GM19023 (cell line): ENCODE measurements around the gene ARHGEF4.
"Not testable (repeated sequence)": the region's sequence is repeated elsewhere in the genome, so short reads cannot be mapped to it uniquely, and the experiment has no call there.

ENCODE experiments used
- ATAC-seq: cut with Tn5 transposase; IDR thresholded peaks from one replicate; pipeline ENCODE4 v1.9.1; 2021; ENCODE audit warnings: mild to moderate bottlenecking, moderate library complexity; ENCODE audit not compliant: unreplicated experiment

Gene ARHGEF4

DNA sequence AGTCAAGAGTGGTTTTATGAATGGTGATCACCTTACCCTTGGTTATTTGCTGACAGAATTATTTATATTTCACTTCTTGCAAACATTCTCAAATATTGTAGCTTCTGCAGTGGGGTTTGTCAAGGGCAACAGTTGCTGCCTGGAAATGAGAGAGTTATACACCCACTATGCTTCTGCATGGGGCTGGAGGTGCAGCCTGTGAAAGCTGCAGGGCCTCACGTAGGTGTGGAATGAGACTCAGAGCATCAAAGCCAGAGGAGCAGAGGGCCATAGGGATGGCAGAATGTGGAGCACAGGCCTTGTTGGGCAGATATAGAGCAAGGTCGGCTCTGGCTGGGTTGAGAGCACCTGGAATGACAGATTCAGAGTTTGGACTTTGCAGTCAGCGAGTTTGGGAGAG, 128.2 kb downstream of the ARHGEF4 start:
- no peak for ATAC-seq

DNA sequence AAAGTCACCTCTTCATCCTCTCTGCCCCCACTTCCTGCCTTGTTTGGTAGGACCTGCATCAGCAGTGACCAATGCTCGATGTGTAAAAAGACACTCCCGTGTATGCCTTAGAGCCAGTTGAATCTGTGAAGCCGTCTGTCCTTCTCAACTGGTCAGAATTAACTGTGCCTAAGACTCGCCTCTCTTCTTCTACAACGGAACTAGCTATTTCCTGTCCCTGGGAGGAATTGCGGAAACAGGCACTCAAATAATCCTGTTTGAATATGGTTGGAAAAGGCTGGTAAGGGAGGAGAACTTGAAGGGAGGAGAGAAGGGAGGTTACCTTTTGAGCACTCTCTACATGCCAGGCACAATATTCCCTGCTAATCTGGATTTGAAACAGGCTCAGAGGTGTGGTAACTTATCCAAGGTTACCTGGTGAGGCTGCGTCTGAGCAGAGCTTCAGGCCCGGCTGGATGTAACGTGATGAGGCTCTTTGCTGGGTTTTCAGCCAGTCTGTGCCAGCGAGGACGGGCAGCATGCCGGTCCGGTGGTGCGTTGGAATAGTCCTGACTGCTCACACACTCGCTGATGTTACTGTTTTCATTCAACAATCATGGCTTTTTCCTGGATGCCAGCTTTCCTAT, 129.5 kb downstream of the ARHGEF4 start:
- no peak for ATAC-seq

DNA sequence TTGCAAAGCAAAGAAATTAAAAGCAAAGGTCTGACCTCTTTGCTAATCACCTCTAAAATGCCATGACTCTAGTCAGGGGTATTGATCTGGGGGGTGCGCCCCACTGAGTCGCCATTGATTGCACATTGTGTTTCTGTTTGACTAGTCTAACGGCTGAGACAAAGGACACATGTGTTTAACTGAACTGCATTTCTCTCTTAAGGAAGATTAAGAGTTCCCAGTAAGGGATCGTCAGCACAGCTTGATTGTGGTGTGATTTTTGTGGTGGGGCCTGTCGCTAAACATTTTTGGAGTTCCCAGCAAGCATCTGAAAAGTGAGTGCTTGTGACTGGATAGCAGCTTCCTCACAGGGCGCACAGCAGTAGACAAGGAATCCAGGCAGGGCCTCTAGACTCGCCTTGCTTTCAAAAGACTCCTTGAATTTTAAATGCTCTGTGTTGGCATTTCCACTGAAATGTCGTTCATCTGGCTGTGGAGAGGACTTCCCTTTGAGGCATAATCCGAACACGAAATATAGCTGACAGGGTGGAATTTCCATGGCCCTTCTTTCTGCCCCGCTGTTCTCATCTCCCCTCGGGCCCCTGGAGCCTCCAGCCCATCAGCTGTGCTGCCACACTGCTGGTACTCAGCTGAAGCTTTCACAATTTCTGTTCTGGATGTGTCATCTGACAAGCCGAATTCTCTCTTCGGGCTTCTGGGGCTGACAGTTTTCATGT, 130.2 kb downstream of the ARHGEF4 start:
- no peak for ATAC-seq

DNA sequence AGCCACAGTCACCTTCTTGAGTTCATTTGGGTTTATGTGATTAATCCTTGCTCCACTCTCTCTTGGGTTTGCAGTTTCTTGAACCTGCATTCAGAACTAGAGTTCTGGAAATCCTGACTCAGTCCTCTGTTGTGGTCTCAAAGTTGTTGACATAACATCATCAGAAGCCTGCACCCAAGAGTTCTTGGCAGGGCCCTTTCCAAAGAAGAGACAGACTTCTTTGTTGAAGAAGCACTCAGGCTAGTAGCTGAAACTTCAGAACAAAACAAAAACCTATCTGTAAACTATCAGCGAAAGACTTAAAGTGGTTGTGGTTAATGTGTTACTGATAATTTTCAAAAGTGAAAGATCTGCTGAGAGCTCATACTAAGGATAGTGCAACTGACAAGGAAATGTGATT, 135.7 kb downstream of the ARHGEF4 start:
- peak; percentile 43 for ATAC-seq

DNA sequence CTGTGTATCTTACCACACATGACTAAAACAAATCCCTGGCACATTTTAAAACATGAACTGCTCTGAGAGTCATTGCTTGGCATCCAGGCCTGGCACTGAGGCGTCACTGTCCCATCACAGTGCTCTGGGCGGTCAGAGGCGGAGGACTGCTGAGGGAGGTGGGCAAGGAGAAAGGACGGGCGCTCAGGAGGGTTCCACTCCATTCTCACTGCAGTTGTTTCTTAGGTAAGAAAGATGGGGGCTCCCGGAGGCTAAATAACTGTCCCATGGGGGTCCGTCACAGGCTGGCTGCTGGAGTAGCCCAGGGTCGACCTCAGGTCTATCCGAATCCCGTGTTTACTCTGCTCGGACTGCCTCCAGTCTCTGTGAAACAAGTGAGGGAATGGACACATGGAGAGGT, 139.0 kb downstream of the ARHGEF4 start:
- no peak for ATAC-seq

DNA sequence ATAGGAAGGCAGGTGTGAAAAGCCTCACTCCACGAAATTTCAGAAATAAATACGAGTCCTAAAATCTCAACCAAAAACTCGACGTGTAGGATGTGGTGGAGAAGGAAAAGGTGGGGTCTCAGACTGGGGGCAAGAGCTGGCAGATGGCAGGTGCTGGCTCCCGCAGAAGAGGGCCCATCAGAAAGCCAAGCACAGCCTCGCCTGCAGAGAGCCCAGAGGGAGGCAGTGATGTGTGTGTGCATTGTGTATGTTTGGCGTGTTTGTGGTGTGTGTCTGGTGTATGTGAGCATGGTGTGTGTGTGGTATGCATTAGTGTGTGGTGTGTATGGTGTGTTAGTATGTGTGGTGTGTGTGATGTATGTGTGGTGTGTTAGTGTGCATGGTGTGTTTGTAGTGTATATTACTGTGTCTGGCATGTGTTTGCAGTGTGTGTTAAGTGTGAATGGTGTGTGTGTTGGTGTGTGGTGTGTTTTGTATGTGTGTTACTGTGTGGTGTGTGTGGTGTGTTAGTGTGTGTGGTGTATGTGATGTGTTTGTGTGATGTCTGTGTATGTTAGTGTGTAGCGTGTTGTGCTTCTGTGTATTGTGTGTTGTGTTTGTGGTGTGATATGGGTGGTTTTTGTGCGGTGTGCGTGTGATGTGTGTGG, 140.0 kb downstream of the ARHGEF4 start:
- no peak for ATAC-seq

DNA sequence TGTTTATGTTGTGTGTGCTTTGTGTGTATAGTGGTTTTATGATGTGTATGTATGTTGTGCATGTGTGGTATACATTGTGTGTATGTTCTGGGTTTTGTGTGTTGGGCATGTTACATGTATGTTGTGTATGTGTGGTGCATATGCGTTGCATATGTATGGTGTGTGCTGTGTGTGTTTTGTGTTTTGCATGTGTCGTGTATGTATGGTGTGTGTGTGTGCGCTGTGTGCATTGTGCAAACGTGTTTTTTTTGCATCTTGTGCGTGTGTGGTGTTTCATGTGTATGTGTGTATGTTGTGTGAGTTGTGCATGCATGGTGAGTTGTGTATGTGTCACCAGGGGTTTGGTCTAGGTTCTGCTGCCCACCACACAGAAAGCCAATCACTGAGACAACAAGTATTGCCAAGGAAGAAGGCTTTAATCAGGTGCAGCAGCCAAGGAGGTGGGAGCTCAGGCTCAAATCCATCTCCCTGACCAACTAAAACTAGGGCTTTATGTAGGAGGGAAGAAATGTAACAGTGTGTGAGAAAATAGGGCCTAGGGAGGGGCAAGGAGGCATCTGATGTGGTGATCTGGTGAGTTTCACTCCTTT, 140.8 kb downstream of the ARHGEF4 start:
- ATAC-seq = no peak

DNA sequence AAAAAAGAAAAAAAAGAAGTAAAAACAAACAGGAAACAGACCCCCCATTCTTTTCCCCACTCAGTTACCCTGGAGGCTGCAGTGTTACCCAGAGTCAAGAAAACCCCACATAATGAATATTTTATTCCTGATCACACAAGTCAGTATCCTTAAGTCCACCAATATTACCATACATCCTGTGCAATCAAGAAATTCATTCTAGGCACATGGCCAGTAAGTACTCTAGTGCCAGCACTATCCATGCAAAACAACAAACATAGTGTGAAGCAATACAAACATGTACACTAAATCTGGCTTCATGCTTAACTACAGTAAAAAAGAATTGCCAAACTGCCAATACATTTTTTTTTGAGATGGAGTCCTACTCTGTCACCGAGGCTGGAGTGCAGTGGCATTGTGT, 145.0 kb downstream of the ARHGEF4 start:
- ATAC-seq = no peak

DNA sequence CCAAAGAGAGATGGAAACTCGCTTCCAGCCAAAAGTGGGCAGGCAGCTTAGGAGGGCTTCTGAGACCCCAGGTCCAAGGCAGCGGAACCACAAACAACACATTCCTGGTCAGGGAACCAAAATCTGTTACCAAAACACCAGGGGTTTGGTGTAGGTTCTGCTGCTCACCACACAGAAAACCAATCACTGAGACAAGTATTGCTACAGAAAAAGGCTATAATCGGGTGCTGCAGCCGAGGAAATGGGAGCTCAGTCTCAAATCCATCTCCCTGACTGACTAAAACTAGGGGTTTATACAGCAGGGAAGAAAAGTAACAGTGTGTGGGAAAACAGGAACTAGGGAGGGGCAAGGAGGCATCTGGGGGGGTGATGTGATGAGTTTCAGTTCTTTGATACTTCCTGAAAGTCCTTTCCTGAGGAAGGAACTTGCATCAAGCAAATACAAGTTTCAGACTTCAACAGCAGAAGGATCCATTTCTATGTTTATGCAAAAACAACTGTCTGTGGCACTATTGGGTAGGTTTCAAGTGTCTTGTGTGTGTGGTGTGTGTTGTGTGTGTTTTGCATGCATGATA, 148.6 kb downstream of the ARHGEF4 start:
- ATAC-seq = no peak

DNA sequence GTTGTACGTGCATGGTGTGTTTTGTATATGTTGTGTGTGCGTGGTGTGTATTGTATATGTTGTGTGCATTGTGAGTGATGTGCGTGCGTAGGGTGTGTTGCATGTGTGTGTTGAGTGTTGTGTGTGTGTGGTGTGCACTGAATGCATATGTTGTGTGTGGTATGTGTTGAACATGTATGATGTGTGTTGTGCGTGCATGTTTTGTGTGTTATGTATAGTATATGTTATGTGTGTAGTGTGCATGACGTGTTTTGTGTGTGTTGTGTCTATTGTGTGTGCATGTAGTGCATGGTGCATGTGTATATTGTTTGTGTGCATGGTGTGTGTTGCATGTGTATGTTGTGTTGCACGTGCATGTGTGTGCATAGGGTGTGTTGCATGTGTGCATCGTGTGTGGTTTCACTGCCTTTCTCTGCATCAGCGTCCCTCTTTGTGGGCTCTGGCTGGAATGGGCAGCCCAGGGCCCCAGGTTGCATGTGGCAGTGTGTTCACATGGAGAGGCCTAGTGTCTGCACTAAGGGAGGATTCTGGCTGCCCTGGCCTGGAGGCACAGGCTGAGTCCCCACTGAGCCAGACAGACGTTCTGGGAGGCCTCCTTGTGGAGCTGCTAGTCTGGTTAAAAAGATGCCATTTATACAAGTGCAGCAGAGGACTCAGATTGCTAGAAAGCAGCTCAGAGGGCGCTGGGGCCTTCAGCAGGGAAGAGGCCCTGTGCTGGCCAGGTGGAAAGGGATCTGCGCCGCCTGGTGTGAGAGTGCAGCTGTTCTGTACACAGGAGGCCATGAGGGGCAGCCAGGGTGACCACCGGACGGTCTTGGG, 149.3 kb downstream of the ARHGEF4 start:
- ATAC-seq = no peak

DNA sequence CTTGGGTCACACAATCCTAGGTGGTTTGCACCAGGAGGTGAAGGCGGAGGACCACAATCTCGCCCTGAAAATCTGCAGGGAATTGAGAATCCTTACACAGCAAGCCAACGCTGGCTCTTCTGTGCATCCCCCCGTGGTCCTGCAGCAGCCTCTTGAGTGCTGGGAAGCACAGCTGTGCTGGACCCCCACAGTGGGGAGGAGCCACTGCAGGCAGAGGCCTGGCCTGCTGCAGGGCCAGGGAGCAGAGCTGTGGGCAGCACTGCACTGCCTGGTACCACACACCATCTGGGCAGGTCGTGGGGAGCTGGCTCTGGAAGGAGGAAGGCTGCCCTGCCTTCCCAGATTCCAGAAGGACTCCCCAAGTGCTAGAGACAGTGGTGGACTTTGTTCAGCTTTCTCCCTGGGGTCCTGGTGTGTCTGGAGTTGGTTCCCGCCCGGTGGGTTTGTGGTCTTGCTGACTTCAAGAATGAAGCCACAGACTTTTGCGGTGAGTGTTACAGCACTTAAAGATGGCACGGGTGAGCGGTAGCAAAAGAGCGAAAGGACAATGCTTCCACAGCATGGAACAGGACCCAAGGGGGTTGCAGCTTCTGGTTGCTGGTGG, 150.3 kb downstream of the ARHGEF4 start:
- no peak for ATAC-seq

DNA sequence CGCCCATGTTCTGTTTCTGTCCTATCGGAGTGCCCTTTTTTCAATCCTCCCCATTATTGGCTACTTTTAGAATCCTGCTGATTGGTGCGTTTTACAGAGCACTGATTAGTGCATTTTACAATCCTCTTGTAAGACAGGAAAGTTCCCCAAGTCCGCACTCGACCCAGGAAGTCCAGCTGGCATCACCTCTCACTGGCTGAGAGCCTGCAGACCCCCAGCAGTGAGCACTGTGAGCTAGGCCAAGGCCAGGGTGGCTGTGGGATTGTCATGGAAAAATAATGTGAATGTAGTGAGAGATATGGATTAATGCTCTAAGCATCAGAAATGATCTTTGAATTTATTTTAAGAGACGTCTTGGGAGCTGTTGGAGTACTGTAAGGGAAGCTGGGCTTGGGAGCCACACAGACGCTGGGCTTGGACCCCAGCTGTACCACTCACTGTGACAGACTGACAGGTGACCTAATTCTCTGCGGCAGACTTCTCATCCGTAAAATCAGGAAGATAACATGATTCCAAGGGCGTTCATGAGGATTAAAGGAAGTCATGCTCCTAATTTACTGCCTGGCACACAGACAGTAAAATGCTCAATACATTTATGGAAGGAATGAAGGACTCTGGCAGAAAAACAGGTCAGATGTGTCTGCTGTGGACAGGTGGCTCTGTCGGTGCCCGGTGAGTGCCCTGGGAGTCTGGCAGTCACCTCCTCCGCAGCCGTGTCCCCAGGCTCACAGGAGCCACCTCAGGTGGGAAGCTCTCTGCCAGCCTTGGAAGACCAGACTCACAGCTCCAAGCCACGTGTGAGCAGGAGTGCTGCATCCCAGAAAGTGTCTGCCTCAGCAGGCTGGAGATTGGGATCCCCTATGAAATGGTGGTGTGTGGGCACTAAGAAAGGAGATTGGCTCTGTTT, 151.1 kb downstream of the ARHGEF4 start:
- ATAC-seq = no peak

DNA sequence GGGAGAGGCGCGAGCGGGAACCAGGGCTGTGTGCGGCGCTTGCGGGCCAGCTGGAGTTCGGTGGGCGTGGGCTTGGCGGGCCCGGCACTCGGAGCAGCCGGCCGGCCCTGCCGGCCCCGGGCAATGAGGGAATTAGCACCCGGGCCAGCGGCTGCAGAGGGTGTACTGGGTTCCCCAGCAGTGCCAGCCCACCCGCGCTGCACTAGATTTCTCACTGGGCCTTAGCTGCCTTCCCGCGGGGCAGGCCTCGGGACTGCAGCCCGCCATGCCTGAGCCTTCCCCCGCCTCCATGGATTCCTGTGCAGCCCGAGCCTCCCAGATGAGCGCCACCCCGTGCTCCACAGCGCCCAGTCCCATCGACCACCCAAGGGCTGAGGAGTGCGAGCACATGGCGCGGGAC, 154.7 kb downstream of the ARHGEF4 start:
- ATAC-seq = not testable (repeated sequence)

DNA sequence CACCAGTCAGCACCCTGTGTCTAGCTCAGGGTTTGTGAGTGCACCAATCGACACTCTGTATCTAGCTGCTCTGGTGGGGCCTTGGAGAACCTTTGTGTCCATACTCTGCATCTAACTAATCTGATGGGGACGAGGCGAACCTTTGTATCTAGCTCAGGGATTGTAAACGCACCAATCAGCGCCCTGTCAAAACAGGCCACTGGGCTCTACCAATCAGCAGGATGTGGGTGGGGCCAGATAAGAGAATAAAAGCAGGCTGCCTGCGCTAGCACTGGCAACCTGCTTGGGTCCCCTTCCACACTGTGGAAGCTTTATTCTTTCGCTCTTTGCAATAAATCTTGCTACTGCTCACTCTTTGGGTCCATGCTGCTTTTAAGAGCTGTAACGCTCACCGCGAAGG, 155.3 kb downstream of the ARHGEF4 start:
- ATAC-seq = not testable (repeated sequence)

DNA sequence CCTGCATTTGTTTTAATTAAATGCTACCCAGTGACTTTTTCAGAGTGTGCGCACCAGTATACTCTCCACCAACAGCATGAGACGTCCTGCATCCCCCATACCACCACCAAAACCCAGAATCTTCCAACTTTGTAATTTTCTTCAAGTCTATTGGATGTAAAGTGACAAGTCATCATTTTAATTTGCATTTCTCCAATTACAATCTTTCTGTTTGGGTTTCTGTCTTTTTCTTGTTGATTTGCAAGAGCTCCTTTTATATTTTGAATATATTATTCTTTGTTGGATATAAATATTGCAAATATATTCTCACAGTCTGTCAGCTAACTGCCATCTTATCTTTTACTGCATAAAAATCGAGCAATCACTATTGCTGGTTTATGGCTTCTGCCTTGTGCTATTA, 160.0 kb downstream of the ARHGEF4 start:
- no peak for ATAC-seq

DNA sequence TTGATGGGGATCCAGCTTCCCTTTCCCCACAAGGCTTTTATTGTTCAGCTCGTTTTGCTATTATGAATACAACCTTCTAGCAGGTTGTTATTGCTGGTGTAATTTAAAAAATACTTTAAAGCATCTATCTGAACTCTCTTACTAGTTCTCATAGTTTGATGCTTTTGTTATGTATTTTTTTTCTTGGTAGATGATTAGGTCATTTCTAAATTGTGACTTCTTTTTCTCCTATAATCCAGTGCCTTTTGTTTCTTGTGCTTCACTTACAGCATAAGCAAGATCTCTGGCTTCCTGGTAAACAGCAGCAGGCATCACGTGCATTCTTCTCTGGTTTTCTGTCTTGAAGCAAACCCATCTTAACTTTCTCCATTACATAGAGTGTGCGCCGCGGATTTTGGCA, 160.5 kb downstream of the ARHGEF4 start:
- no peak for ATAC-seq

DNA sequence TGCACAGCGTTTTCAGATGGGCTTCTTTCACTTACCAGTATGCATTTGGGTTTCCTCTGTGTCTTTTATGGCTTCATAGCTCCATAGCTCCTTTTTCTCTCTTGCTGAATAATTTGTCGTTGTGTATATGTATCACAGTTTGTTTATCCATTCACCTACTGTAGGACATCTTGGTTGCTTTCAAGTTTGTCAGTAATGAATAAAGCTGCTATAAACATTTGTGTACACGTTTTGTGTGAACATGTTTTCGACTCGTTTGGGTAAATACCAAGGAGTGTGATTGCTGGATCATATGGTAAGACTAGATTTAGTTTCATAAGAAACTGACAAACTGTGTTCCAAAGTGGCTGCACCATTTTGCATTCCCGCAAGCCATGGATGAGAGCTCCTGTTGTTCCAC, 161.8 kb downstream of the ARHGEF4 start:
- ATAC-seq = no peak

DNA sequence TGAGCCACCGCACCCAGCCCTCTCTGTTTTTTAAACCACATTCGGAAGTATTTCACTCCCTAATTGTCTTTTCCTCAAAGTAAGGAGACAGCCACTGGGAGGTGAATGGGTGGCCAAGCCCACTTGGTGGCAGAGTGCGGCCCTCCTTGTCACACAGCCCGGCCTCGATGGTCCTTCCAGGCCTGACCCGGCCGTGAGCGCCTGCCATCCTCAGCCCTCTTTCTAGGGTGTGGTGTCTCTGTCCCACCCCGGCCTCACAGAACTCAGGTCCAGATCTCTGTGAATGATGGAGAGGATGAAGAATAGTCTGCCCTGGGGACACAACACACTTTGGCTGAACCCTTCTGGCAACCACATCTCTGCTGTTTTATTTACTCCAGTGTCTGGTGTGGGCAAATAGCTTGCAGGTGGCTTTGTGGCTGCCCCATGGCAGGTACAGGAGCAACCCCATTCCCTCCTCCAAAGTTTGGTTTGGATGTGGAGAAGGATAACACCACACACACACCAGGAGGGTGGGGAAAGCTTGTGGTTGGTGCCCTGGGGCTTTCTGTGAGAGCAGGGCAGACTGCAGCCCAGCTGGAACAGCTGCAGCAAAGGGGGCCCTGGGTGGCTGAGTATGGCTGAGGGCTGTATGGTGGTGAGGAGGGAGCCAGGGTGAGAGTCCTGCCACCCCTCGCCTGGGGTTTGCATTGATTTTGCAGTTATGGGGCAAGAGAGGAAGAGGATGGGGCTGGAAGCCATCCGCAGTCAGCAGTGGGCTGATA, 167.9 kb downstream of the ARHGEF4 start:
- no peak for ATAC-seq
